Activated CD8-positive, alpha-beta memory T cell treated with anti-CD3 and anti-CD28 coated beads, Interleukin-2, amount 50 U/mL, for 1 hour (primary cell): ENCODE data around the gene MADD.

Source experiments
- DNase-seq: peaks from one replicate; pipeline ENCODE4 v3.0.0-alpha.2; 2020; ENCODE audit errors: extremely low read depth

MADD gene

GRCh38 chr11:47338396-47339241, 68.7 kb downstream of the MADD start:
- no peak for DNase-seq

- no peak for DNase-seq
Observed at GRCh38 chr11:47340010-47340409, 70.1 kb downstream of the MADD start.

- DNase-seq: no peak
Observed at GRCh38 chr11:47340980-47341775, 71.2 kb downstream of the MADD start.

- DNase-seq: no peak
Observed at GRCh38 chr11:47342036-47342803, 72.3 kb downstream of the MADD start.

- DNase-seq: no peak
Observed at GRCh38 chr11:47342854-47343253, 72.9 kb downstream of the MADD start.

GRCh38 chr11:47345890-47346563, 76.1 kb downstream of the MADD start:
- no peak for DNase-seq

- DNase-seq: no peak
Observed at GRCh38 chr11:47347137-47347536, 77.2 kb downstream of the MADD start.

- DNase-seq: no peak
Observed at GRCh38 chr11:47348131-47348802, 78.3 kb downstream of the MADD start.

GRCh38 chr11:47348859-47349258, 78.9 kb downstream of the MADD start:
- no peak for DNase-seq

GRCh38 chr11:47349521-47350095, 79.7 kb downstream of the MADD start:
- DNase-seq: no peak

- no peak for DNase-seq
Observed at GRCh38 chr11:47350315-47350714, 80.4 kb downstream of the MADD start.

- no peak for DNase-seq
Observed at GRCh38 chr11:47351156-47352126, 81.5 kb downstream of the MADD start.

- DNase-seq: no peak
Observed at GRCh38 chr11:47352556-47352955, 82.6 kb downstream of the MADD start, which contains the start of gene MYBPC3. Gene MYBPC3, minus strand, starts transcription at chr11:47352702. Its CDS starts 55 bp downstream, at chr11:47352647.

GRCh38 chr11:47353978-47354774, 84.2 kb downstream of the MADD start:
- DNase-seq: no peak

GRCh38 chr11:47354913-47355282, 85.0 kb downstream of the MADD start:
- DNase-seq: no peak

GRCh38 chr11:47355283-47356128, 85.6 kb downstream of the MADD start:
- DNase-seq: no peak

GRCh38 chr11:47356129-47356997, 86.4 kb downstream of the MADD start:
- DNase-seq: no peak
